ENCODE data around the gene DSTYK.
A peak's percentile ranks its signal among the peaks of the same experiment; 100 is the strongest.
"Not testable (repeated sequence)": the region's sequence is repeated elsewhere in the genome, so short reads cannot be mapped to it uniquely, and the experiment has no call there.

The DSTYK gene

DNA sequence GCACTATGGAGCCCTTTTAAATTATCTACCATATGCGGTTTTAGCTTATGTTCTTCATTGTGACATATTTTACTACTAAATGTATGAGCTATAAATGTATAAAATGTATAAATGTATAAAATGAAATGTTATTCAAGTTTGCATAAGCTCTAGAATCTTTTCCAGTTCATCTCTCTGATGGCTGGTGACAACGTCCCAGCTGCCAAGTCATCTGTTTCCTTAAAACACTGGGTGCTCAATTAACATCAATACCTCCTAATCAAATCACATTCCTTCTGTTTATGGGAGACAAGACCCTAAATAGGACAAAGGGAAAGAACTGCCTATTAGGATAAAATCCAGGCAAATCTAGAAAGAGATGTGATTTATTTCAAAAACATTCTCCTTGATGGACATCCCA lies 22.9 kb downstream of the DSTYK start:
- FAIRE-seq (no peak), DNase-seq (ENCODE audit: insufficient read length, low spot score) (no peak)
- no peak for TF ChIP-seq POLR2A (IDR thresholded peaks at IDR 0.05; ENCODE audit: low read depth, low read length)

- DNase-seq (ENCODE audit: insufficient read length, low spot score) = no peak
- FAIRE-seq = no peak
- TF ChIP-seq POLR2A (IDR thresholded peaks at IDR 0.05; ENCODE audit: low read depth, low read length) = no peak
Observed at GRCh38 chr1:205188098-205188497, 23.4 kb downstream of the DSTYK start.

DNA sequence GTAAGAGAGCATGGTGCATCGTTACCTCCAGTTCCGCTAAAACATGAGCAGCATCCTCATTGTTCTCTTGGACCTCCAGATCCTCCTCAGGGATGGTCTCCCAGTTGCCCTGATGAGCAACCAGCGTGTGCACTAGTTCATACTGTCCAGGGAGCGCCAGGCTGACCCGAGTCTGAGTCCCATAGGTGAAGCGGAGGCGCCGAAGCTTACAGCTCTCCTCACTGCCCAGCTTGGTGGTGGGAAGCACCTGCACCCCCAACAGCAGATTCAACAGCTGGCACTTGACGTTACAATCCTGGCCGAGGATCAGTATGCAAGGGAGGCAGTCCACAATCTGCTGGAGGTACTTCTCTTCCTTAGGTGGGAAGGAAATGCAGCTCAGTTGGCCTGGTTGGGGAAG lies 24.1 kb downstream of the DSTYK start:
- no peak for TF ChIP-seq POLR2A (IDR thresholded peaks at IDR 0.05; ENCODE audit: low read depth, low read length)
- DNase-seq (ENCODE audit: insufficient read length, low spot score) (no peak), FAIRE-seq (no peak)

DNA sequence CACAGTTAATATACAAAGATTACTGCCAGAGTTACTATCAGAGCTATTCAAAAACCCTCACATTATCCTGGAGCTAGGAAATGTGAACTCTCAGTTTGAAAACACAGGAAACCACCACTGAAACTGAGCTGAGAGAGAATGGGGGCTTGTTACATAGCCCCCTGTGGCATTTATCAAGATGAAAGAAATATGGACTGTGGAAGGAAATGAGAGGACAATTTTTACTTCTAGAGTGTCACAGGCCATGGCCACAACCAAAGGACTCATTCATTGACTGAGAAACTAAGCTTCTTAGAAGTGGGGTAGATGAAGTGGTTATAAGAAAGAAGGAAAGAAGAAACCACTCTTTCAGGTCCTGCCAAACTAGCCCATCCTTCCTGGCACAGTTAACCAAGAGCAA lies 25.3 kb downstream of the DSTYK start:
- FAIRE-seq (no peak), DNase-seq (ENCODE audit: insufficient read length, low spot score) (no peak)
- no peak for TF ChIP-seq POLR2A (IDR thresholded peaks at IDR 0.05; ENCODE audit: low read depth, low read length)

DNA sequence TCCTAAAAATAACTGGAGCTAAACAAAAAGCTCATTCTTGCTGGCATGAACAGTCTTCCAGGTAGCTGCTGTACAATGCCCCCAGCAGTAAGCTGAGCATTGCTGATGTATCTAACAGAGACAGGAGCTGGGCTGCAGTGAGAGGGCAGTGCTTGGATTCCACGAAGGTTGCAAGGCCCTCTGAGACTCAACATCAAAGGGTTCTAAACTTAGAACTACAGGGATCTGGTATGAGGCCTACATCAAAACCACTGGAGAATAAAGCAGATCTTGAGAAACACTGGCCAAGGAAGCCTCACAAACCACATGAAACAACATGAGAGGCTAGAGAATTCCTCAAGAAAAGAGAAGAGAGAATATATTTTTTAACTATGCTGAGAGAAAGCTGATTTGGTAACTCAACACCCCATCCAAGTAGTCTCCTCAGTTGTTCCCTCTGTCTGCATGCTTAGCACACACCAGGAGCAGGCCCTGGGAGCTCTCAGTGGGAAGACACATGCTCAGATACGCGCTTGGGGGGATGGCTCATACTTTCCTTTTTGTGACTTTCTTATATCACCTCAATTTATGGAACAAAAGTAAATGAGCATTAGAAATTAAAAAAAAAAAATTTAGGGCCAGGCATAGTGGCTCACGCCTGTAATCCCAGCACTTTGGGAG lies 27.7 kb downstream of the DSTYK start:
- TF ChIP-seq POLR2A (IDR thresholded peaks at IDR 0.05; ENCODE audit: low read depth, low read length) = no peak
- no peak for FAIRE-seq
- DNase-seq (ENCODE audit: insufficient read length, low spot score) = no peak

- FAIRE-seq = no peak
- no peak for DNase-seq (ENCODE audit: insufficient read length, low spot score)
- TF ChIP-seq POLR2A (IDR thresholded peaks at IDR 0.05; ENCODE audit: low read depth, low read length) = no peak
Observed at GRCh38 chr1:205182930-205183329, 28.6 kb downstream of the DSTYK start.

GRCh38 chr1:205180331-205180730 lies 31.2 kb downstream of the DSTYK start:
- FAIRE-seq; DNase-seq (ENCODE audit: insufficient read length, low spot score): not testable (repeated sequence)

GRCh38 chr1:205179842-205180241 lies 31.7 kb downstream of the DSTYK start:
- FAIRE-seq (no peak), DNase-seq (ENCODE audit: insufficient read length, low spot score) (no peak)
- TF ChIP-seq POLR2A (IDR thresholded peaks at IDR 0.05; ENCODE audit: low read depth, low read length) = no peak

DNA sequence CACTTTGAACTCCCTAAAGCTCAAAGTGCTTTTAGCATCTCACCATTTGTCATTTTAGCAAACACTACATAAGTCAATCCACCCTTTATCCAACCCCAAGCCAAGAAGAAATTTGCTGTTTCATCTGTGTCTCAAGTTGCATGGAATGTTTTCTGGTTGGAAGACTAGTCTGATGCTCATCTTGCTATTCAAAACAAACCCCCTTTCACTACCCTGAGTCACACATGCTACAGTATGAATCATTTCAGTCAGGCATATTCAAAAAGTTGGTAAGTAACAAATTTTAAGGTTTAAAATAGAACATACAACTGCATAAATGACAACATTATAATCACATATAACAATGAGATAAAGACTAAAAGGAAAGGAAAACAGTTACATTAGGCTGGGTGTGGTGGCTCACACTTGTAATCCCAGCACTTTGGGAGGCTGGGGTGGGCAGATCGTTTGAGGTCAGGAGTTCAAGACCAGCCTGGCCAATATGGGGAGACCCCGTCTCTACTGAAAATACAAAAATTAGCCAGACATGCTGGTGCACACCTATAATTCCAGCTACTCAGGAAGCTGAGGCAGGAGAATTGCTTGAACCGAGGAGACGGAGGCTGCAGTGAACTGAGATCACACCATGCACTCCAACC lies 38.7 kb downstream of the DSTYK start:
- peak; percentile 85 for FAIRE-seq
- peak; percentile 69 for DNase-seq (ENCODE audit: insufficient read length, low spot score)
- TF ChIP-seq POLR2A (IDR thresholded peaks at IDR 0.05; ENCODE audit: low read depth, low read length) = no peak

- TF ChIP-seq POLR2A (IDR thresholded peaks at IDR 0.05; ENCODE audit: low read depth, low read length) = no peak
- DNase-seq (ENCODE audit: insufficient read length, low spot score) (no peak), FAIRE-seq (no peak)
Observed at GRCh38 chr1:205171369-205171768, 40.1 kb downstream of the DSTYK start.

DNA sequence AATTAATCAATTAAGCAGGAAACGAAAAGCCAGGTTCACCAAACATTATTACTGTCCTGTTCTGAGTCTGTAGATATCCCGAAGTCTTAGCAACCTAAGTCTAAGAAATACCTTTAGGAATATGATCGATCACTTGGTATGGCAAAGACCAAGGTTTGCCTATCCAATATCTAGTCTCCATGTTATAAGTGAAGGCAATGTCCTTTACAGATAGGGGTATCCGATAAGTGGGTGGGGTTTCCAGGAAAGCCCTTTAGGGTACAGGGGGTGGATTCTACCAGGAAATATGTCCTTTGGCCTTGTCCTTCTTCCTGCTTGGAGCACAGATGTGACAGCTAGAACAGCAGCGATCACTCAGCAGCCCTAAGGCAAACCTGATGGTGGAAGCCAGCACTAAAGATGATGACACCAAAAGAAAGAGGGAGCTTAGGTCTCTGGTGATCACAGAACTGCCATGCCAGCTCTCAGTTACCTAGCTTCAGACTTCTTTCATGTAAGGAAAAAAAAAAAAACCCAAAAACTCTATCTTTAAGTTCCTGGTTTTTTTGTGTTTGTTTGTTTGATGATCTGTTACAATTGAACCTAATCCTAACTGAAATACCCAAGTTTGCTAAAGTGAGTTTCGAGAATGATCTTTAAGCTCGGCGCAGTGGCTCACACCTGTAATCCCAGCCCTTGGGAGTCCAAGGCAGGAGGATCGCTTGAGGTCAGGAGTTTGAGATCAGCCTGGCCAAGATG lies 40.8 kb downstream of the DSTYK start:
- no peak for FAIRE-seq
- no peak for TF ChIP-seq POLR2A (IDR thresholded peaks at IDR 0.05; ENCODE audit: low read depth, low read length)
- DNase-seq (ENCODE audit: insufficient read length, low spot score) = no peak

GRCh38 chr1:205169248-205169647 lies 42.3 kb downstream of the DSTYK start:
- TF ChIP-seq POLR2A (IDR thresholded peaks at IDR 0.05; ENCODE audit: low read depth, low read length) = no peak
- FAIRE-seq (no peak), DNase-seq (ENCODE audit: insufficient read length, low spot score) (no peak)

DNA sequence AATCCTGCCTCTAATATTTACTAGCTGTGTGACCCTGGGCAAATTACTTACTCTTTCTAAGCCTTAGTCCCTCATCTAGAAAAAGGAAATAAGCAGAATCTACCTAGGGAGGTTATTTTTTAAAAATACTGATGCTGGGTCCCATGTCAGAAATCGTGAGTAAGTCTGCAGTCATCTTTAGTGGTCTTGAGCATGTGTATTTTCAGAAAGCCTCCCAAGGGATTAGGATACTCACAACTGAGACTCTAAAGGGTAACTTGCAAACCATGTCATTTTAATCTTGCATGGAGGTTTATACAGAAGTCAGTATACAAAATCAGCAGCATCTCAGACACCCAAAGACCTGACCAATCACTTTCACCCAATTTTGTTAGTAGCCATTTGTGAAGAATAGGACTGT lies 43.2 kb downstream of the DSTYK start:
- DNase-seq (ENCODE audit: insufficient read length, low spot score) (no peak), FAIRE-seq (no peak)
- no peak for TF ChIP-seq POLR2A (IDR thresholded peaks at IDR 0.05; ENCODE audit: low read depth, low read length)

DNA sequence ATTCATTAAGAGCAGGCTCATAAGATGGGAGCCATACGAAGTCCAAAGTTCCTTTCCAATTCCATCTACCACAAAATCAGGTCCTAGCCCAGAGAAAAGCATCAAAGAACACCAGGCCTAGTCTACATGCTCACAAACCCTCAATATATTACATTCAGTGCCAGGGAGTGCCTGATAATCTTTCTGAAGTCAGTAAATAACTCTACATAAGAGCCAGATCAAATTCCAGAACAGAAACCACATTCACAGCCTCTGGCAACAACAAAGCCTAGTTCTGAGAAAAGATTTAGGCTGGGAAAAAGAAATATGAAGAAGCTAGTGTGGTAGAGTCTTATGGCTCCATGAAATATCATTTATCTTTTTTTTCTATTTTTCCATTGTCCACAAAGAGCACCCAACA lies 49.2 kb downstream of the DSTYK start:
- TF ChIP-seq POLR2A (IDR thresholded peaks at IDR 0.05; ENCODE audit: low read depth, low read length) = no peak
- DNase-seq (ENCODE audit: insufficient read length, low spot score) = no peak
- FAIRE-seq = no peak

DNA sequence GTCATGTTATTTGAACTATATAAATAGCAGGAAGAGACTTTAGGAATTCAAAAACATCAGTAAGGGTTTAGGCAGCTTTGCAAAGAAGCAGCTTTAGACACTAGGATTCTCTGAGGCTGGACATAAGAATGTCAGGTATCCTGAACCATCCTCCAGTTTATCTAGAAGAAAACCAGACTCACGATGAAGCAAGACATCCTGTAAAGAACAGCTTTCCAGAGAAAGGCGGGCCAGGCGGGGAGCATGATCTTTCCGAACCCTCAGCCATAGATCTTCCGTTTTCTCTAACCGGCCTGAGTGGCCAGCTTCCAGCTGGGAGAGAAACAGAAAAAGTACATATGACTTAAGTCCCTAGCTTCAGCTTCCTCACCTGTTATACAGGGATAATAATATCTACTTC lies 50.4 kb downstream of the DSTYK start:
- TF ChIP-seq POLR2A (IDR thresholded peaks at IDR 0.05; ENCODE audit: low read depth, low read length) = no peak
- DNase-seq (ENCODE audit: insufficient read length, low spot score) = no peak
- FAIRE-seq = no peak

Measured in H54 (cell line).